DOHH2 (cell line): Measurements from ENCODE around the gene RGMB.

Source experiments
- H3F3A ChIP-seq: fragments of 200-600 bp; sonication (generic), shearing (Covaris generic); 2 replicates; pipeline ENCODE4 v1.6.0; 2016; ENCODE audit warnings: antibody characterized with exemption, mild to moderate bottlenecking; ENCODE audit not compliant: control insufficient read depth, insufficient read depth
- H3K27ac ChIP-seq: fragments of 200-600 bp; sonication (generic); 2 replicates; pipeline ENCODE4 v1.5.1; 2014; ENCODE audit warnings: low read depth, mild to moderate bottlenecking, low read length, moderate library complexity
- H3K27me3 ChIP-seq: fragments of 200-600 bp; sonication (generic); 2 replicates; pipeline ENCODE4 v1.6.1; 2014; ENCODE audit warnings: mild to moderate bottlenecking, low read length, mixed read lengths; ENCODE audit not compliant: control insufficient read depth
- H3K36me3 ChIP-seq: fragments of 200-600 bp; sonication (generic); 2 replicates; pipeline ENCODE4 v1.6.1; 2014; ENCODE audit warnings: mild to moderate bottlenecking, low read length, moderate library complexity, mixed read lengths; ENCODE audit not compliant: control insufficient read depth
- H3K4me1 ChIP-seq: fragments of 200-600 bp; sonication (generic); 2 replicates; pipeline ENCODE4 v1.6.1; 2014; ENCODE audit warnings: mild to moderate bottlenecking, low read length, mixed read lengths; ENCODE audit not compliant: control insufficient read depth
- H3K4me2 ChIP-seq: fragments of 200-600 bp; sonication (generic); 2 replicates; pipeline ENCODE4 v1.6.0; 2014; ENCODE audit warnings: mild to moderate bottlenecking, low read length, moderate library complexity
- H3K4me3 ChIP-seq: fragments of 200-600 bp; sonication (generic); 2 replicates; pipeline ENCODE4 v1.5.1; 2014; ENCODE audit warnings: mild to moderate bottlenecking, low read length, mixed read lengths
- H3K79me2 ChIP-seq: fragments of 200-600 bp; sonication (generic); 2 replicates; pipeline ENCODE4 v1.6.1; 2014; ENCODE audit warnings: mild to moderate bottlenecking, low read length, mixed read lengths; ENCODE audit not compliant: control insufficient read depth
- H3K9me2 ChIP-seq: fragments of 200-600 bp; sonication (generic); replicated peaks from 2 replicates; pipeline ENCODE4 v1.6.1; 2014; ENCODE audit warnings: mild to moderate bottlenecking, low read length, mixed read lengths; ENCODE audit not compliant: control insufficient read depth
- H3K9me3 ChIP-seq: fragments of 200-600 bp; sonication (generic); 2 replicates; pipeline ENCODE4 v1.6.1; 2014; ENCODE audit warnings: antibody characterized with exemption, low read length, mixed read lengths; ENCODE audit not compliant: control insufficient read depth, insufficient read depth
- H4K20me1 ChIP-seq: fragments of 200-600 bp; sonication (generic); 2 replicates; pipeline ENCODE4 v1.6.0; 2014; ENCODE audit warnings: low read depth, mild to moderate bottlenecking, antibody characterized with exemption, low read length, moderate library complexity; ENCODE audit not compliant: control insufficient read depth, insufficient read depth
- CTCF ChIP-seq: fragments of 200-600 bp; sonication (generic); IDR thresholded peaks from one replicate; pipeline ENCODE4 v1.5.1; 2014; ENCODE audit warnings: antibody characterized with exemption, mild to moderate bottlenecking, low read depth, low read length; ENCODE audit not compliant: poor library complexity, severe bottlenecking
- EZH2phosphoT487 ChIP-seq: fragments of 200-600 bp; sonication (generic); IDR thresholded peaks from 2 replicates; pipeline ENCODE4 v1.6.1; 2017; ENCODE audit warnings: borderline replicate concordance, mild to moderate bottlenecking, antibody characterized with exemption, low read length, moderate library complexity, mixed read lengths

Gene RGMB

GRCh38 chr5:98793223-98793622 is 19.8 kb downstream of the RGMB start:
- H4K20me1 ChIP-seq, result no peaks in the 10 kb centered on the region
- peaks cover 8% of the 10 kb centered on the region for H3K79me2 ChIP-seq
- peaks cover 5% of the 10 kb centered on the region; the same call in 1 of the 2 replicates for H3K36me3 ChIP-seq
- no peak overlapping the region for H3K4me3 ChIP-seq
- no peaks in the 10 kb centered on the region for H3F3A ChIP-seq
- no peak for TF ChIP-seq EZH2phosphoT487
- TF ChIP-seq CTCF, result no peak
- peaks cover 4% of the 10 kb centered on the region for H3K4me1 ChIP-seq
- no peaks in the 10 kb centered on the region for H3K9me2 ChIP-seq
- H3K27ac ChIP-seq, result no peak overlapping the region
- H3K9me3 ChIP-seq, result no peaks in the 10 kb centered on the region
- no peaks in the 10 kb centered on the region for H3K27me3 ChIP-seq
- H3K4me2 ChIP-seq, result no peak overlapping the region

GRCh38 chr5:98794001-98794400 is 20.5 kb downstream of the RGMB start:
- Histone ChIP-seq H3K9me3 (no peaks in the 10 kb centered on the region), H3K27ac (no peak overlapping the region), H3K4me3 (no peak overlapping the region), H3K4me2 (no peak overlapping the region), H3K4me1 (peaks cover 4% of the 10 kb centered on the region), H3K79me2 (peaks cover 8% of the 10 kb centered on the region), H3K27me3 (no peaks in the 10 kb centered on the region), H3K9me2 (no peaks in the 10 kb centered on the region), H3K36me3 (peaks cover 5% of the 10 kb centered on the region; the same call in 1 of the 2 replicates), H4K20me1 (no peaks in the 10 kb centered on the region), H3F3A (no peaks in the 10 kb centered on the region)
- TF ChIP-seq EZH2phosphoT487 (no peak), CTCF (no peak)

- Histone ChIP-seq H3K27me3 (no peaks in the 10 kb centered on the region), H3F3A (no peaks in the 10 kb centered on the region), H3K9me3 (no peaks in the 10 kb centered on the region), H3K4me2 (no peak overlapping the region), H3K4me1 (peaks cover 4% of the 10 kb centered on the region), H4K20me1 (no peaks in the 10 kb centered on the region), H3K27ac (no peak overlapping the region), H3K9me2 (no peaks in the 10 kb centered on the region), H3K79me2 (peaks cover 8% of the 10 kb centered on the region), H3K4me3 (no peak overlapping the region), H3K36me3 (peaks cover 5% of the 10 kb centered on the region; the same call in 1 of the 2 replicates)
- TF ChIP-seq EZH2phosphoT487 (no peak), CTCF (no peak)
These were observed 21.1 kb downstream of the RGMB start for GRCh38 chr5:98794414-98795080.
